LNCaP clone FGC (cell line): ENCODE data around the gene ATP8B4.

ENCODE experiments used
- DNase-seq: peaks from one replicate; pipeline ENCODE4 v3.0.0-alpha.2; 2011; ENCODE audit warnings: low read depth
- H3K4me3 ChIP-seq: 2 replicates; pipeline ENCODE4 v1.5.1; 2011; ENCODE audit warnings: mild to moderate bottlenecking, low read depth, low read length, control low read depth
- CTCF ChIP-seq: IDR thresholded peaks from 2 replicates; pipeline ENCODE4 v1.5.1; 2012; ENCODE audit warnings: mild to moderate bottlenecking; ENCODE audit not compliant: control insufficient read depth, insufficient read depth; ENCODE audit errors: extremely low read depth

ATP8B4 gene

GRCh38 chr15:49883121-49883520 lies 235.9 kb downstream of the ATP8B4 start:
- no peak overlapping the region for H3K4me3 ChIP-seq
- no peak for TF ChIP-seq CTCF
- DNase-seq, result no peak

- no peak for TF ChIP-seq CTCF
- DNase-seq, result no peak
- H3K4me3 ChIP-seq, result no peak overlapping the region
Measured at GRCh38 chr15:49881866-49882265, 237.2 kb downstream of the ATP8B4 start.

GRCh38 chr15:49881433-49881832 lies 237.6 kb downstream of the ATP8B4 start:
- no peak for TF ChIP-seq CTCF
- H3K4me3 ChIP-seq, result no peak overlapping the region
- no peak for DNase-seq

- no peak for DNase-seq
- TF ChIP-seq CTCF, result no peak
- H3K4me3 ChIP-seq, result no peak overlapping the region
Measured at GRCh38 chr15:49877873-49878521, 241.0 kb downstream of the ATP8B4 start.

DNA sequence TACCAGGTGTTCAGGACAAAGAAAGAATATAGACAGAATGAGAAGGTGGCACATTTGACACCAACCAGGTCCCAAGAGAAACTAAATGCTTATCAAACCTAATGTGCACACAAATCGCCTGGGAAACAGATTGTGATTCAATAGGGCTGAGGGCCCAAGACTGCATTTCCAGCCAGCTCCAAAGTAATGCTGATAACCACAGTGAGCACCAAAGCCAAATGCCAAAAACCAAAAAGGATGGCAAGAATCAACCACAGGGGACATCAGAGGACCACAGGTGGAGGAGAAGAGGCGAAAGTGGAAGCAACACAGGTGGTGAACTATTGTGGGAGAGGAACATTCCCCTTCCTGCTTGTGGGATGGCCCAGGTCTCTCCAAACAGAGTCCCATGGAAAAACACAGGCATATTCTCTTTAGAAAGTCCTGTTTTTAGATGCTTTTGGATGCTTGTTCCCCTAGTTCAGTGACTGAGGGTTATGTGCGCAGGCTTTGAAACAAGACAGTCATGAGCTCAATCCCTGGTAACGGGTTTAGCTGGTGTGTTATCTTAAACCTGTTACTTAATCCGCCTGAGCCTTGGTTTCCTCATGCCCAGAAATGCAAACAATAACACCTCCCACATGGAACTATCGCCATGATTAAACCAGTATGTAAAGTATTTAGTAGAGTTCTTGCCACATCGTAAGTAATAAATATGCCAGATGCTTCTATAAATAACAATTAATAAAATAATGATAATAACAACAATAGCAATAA lies 241.7 kb downstream of the ATP8B4 start:
- no peak overlapping the region for H3K4me3 ChIP-seq
- TF ChIP-seq CTCF, result no peak
- DNase-seq, result no peak

GRCh38 chr15:49876401-49877038 lies 242.5 kb downstream of the ATP8B4 start:
- DNase-seq, result peak; percentile 64
- H3K4me3 ChIP-seq, result no peak overlapping the region
- peak; percentile 48 for TF ChIP-seq CTCF
